ENCODE results near the gene BMERB1. TPM values are rescaled to one million over a fixed set of nuclear protein-coding genes. Genes with fewer than 3 reads are reported as not detected.

Gene BMERB1
- total RNA-seq, 1 donor from 2014 or later = 65.9 TPM

- peaks cover 41% of the 10 kb centered on the region for H3K36me3 Mint-ChIP-seq (ENCODE audit: unreplicated experiment)
- no peak overlapping the region for H3K27ac Mint-ChIP-seq (ENCODE audit: unreplicated experiment)
- no peak for TF ChIP-seq CTCF (IDR thresholded peaks at IDR 0.05; ENCODE audit: partially characterized antibody, unreplicated experiment)
- no peak for DNase-seq
- H3K27me3 Mint-ChIP-seq (ENCODE audit: unreplicated experiment) = peaks cover 3% of the 10 kb centered on the region
- H3K9me3 Mint-ChIP-seq (ENCODE audit: unreplicated experiment) = peaks cover 11% of the 10 kb centered on the region
- no peaks in the 10 kb centered on the region for H3K4me1 Mint-ChIP-seq (ENCODE audit: low read depth, unreplicated experiment)
- H3K4me3 Mint-ChIP-seq (ENCODE audit: unreplicated experiment) = no peak overlapping the region
Measured at GRCh38 chr16:15583526-15583925, 149.1 kb downstream of the BMERB1 start.

DNA sequence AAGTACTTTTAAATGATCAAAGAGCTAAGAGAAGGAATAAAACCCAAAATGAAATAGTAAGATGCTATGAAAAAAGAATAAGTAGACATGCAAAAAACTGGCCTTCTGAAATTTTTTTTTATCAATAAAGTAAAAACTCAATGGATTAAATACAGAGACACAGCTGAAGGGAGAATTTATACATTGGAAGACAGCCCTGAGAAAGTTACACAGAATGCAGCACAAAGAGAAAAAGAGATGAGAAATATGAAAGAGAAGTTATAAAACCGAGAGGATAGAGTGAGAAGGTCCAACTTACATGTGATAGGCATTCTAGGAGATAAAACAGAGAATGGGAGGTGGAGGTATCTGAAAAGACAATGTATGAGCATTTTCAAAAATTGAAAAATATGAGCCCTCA lies 151.6 kb downstream of the BMERB1 start:
- no peak overlapping the region for H3K4me3 Mint-ChIP-seq (ENCODE audit: unreplicated experiment)
- no peak overlapping the region for H3K27ac Mint-ChIP-seq (ENCODE audit: unreplicated experiment)
- peaks cover 12% of the 10 kb centered on the region for H3K9me3 Mint-ChIP-seq (ENCODE audit: unreplicated experiment)
- H3K4me1 Mint-ChIP-seq (ENCODE audit: low read depth, unreplicated experiment) = no peaks in the 10 kb centered on the region
- no peak for DNase-seq
- peaks cover 3% of the 10 kb centered on the region for H3K27me3 Mint-ChIP-seq (ENCODE audit: unreplicated experiment)
- TF ChIP-seq CTCF (IDR thresholded peaks at IDR 0.05; ENCODE audit: partially characterized antibody, unreplicated experiment) = no peak
- H3K36me3 Mint-ChIP-seq (ENCODE audit: unreplicated experiment) = peaks cover 41% of the 10 kb centered on the region

- peaks cover 10% of the 10 kb centered on the region for H3K9me3 Mint-ChIP-seq (ENCODE audit: unreplicated experiment)
- no peak overlapping the region for H3K27ac Mint-ChIP-seq (ENCODE audit: unreplicated experiment)
- no peaks in the 10 kb centered on the region for H3K4me1 Mint-ChIP-seq (ENCODE audit: low read depth, unreplicated experiment)
- H3K27me3 Mint-ChIP-seq (ENCODE audit: unreplicated experiment) = peaks cover under 1% of the 10 kb centered on the region
- TF ChIP-seq CTCF (IDR thresholded peaks at IDR 0.05; ENCODE audit: partially characterized antibody, unreplicated experiment) = no peak
- no peak for DNase-seq
- H3K4me3 Mint-ChIP-seq (ENCODE audit: unreplicated experiment) = no peak overlapping the region
- H3K36me3 Mint-ChIP-seq (ENCODE audit: unreplicated experiment) = peaks cover 36% of the 10 kb centered on the region
Measured at GRCh38 chr16:15586716-15587115, 152.3 kb downstream of the BMERB1 start.

GRCh38 chr16:15587152-15587825 lies 152.9 kb downstream of the BMERB1 start:
- Mint-ChIP-seq H3K9me3 (ENCODE audit: unreplicated experiment) (peaks cover 10% of the 10 kb centered on the region), H3K4me1 (ENCODE audit: low read depth, unreplicated experiment) (no peaks in the 10 kb centered on the region), H3K27ac (ENCODE audit: unreplicated experiment) (no peak overlapping the region), H3K27me3 (ENCODE audit: unreplicated experiment) (no peaks in the 10 kb centered on the region), H3K4me3 (ENCODE audit: unreplicated experiment) (no peak overlapping the region), H3K36me3 (ENCODE audit: unreplicated experiment) (peaks cover 35% of the 10 kb centered on the region)
- no peak for DNase-seq
- no peak for TF ChIP-seq CTCF (IDR thresholded peaks at IDR 0.05; ENCODE audit: partially characterized antibody, unreplicated experiment)

DNA sequence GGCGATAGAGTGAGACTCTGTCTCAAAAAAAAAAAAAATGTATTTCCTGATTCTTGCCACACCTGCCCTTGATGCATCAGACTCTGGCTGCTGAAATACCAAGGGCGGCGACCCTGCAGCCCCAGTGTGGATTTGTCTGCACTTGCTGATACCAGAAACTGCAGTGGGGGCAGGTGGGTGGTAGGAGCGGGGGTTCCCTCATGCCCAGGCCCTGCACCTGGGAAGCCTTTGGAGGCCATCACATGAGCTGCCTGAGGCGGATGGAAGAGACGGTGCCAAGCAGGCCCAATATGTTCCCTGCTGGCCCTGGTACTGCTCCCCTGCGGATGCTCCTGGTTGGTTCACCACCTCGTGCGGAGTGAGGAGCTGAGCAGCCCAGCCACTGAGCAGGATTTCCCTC lies 157.9 kb downstream of the BMERB1 start:
- Mint-ChIP-seq H3K4me3 (ENCODE audit: unreplicated experiment) (no peak overlapping the region), H3K27ac (ENCODE audit: unreplicated experiment) (no peak overlapping the region), H3K36me3 (ENCODE audit: unreplicated experiment) (peaks cover 11% of the 10 kb centered on the region), H3K4me1 (ENCODE audit: low read depth, unreplicated experiment) (no peaks in the 10 kb centered on the region), H3K9me3 (ENCODE audit: unreplicated experiment) (peaks cover 4% of the 10 kb centered on the region), H3K27me3 (ENCODE audit: unreplicated experiment) (no peaks in the 10 kb centered on the region)
- DNase-seq = no peak
- no peak for TF ChIP-seq CTCF (IDR thresholded peaks at IDR 0.05; ENCODE audit: partially characterized antibody, unreplicated experiment)

All from glutamatergic neuron (in vitro differentiated cells).